Endodermal cell (in vitro differentiated cells): Measurements from ENCODE around the gene RASGEF1C. TPM values are rescaled to one million over a fixed set of nuclear protein-coding genes. Genes with fewer than 3 reads are reported as not detected.

Source experiments
- DNase-seq: peaks from one replicate; pipeline ENCODE4 v3.0.0-alpha.2; 2017
- H3K27ac ChIP-seq: 2 replicates; pipeline ENCODE4 v1.5.1; 2013; ENCODE audit warnings: mild to moderate bottlenecking, low read depth, low read length, moderate library complexity
- H3K27me3 ChIP-seq: 2 replicates; pipeline ENCODE4 v1.6.1; 2013; ENCODE audit warnings: mild to moderate bottlenecking, low read length, moderate library complexity; ENCODE audit not compliant: insufficient read depth, control insufficient read depth, poor library complexity, severe bottlenecking
- H3K36me3 ChIP-seq: 2 replicates; pipeline ENCODE4 v1.7.0; 2013; ENCODE audit warnings: mild to moderate bottlenecking, low read length, moderate library complexity; ENCODE audit not compliant: control insufficient read depth, insufficient read depth
- H3K4me1 ChIP-seq: one replicate; pipeline ENCODE4 v1.7.0; 2013; ENCODE audit warnings: low read length; ENCODE audit not compliant: control insufficient read depth, insufficient read depth
- H3K4me3 ChIP-seq: 2 replicates; pipeline ENCODE4 v1.5.1; 2013; ENCODE audit warnings: mild to moderate bottlenecking, low read length, moderate library complexity
- H3K9ac ChIP-seq: 2 replicates; pipeline ENCODE4 v1.6.1; 2013; ENCODE audit warnings: mild to moderate bottlenecking, low read length, moderate library complexity; ENCODE audit not compliant: poor library complexity, severe bottlenecking; ENCODE audit errors: extremely low read depth
- H3K9me3 ChIP-seq: 2 replicates; pipeline ENCODE4 v1.6.1; 2013; ENCODE audit warnings: mild to moderate bottlenecking, low read length, moderate library complexity; ENCODE audit not compliant: control insufficient read depth
- H3K27ac Mint-ChIP-seq: 2 replicates; pipeline ENCODE4 v1.8.0; 2020; ENCODE audit warnings: mixed read lengths
- H3K27me3 Mint-ChIP-seq: 2 replicates; pipeline ENCODE4 v1.8.0; 2021; ENCODE audit warnings: mild to moderate bottlenecking, mixed read lengths; ENCODE audit not compliant: insufficient read depth
- H3K36me3 Mint-ChIP-seq: 2 replicates; pipeline ENCODE4 v1.8.0; 2020; ENCODE audit warnings: low read depth, mixed read lengths
- H3K4me1 Mint-ChIP-seq: 2 replicates; pipeline ENCODE4 v1.8.0; 2020; ENCODE audit warnings: mixed read lengths
- H3K4me3 Mint-ChIP-seq: 2 replicates; pipeline ENCODE4 v1.8.0; 2020; ENCODE audit warnings: mild to moderate bottlenecking, moderate library complexity, mixed read lengths
- H3K9me3 Mint-ChIP-seq: 2 replicates; pipeline ENCODE4 v1.8.0; 2020; ENCODE audit warnings: mild to moderate bottlenecking, mixed read lengths
- WGBS, 2 experiments: methylation state at CpG; one replicate each; pipeline versions ENCODE4 v1.1.5 to v1.1.7; 2013; ENCODE audit warnings: missing lambda C conversion rate in 2 of 2, mixed read lengths in 1 of 2; ENCODE audit not compliant: insufficient coverage in 1 of 2, insufficient read length in 1 of 2; 5-methylcytosine and 5-hydroxymethylcytosine counted together
- total RNA-seq, 2 donors: library from RNA; stranded (reverse); fragmentation: NEBNext Ultra II Directional in 1 of 2; extraction: Animal tissue kit (Norgen Biotek cat#: 25700) in 1 of 2; gene quantifications; 2 replicates in 1 of 2; 3 replicates in 1 of 2; pipeline ENCODE4 v1.2.1, GENCODE V29; 2021
- TF ChIP-seq, protein P1 (sequence below): fragments of 200-600 bp; sonication (generic); conservative IDR thresholded peaks from 2 replicates; pipeline ENCODE4 v1.5.0; 2021; ENCODE audit warnings: antibody characterized with exemption, mild to moderate bottlenecking

The RASGEF1C gene
- total RNA-seq, 2 donors from 2014 or later: 0.62 to 0.75 TPM

DNA sequence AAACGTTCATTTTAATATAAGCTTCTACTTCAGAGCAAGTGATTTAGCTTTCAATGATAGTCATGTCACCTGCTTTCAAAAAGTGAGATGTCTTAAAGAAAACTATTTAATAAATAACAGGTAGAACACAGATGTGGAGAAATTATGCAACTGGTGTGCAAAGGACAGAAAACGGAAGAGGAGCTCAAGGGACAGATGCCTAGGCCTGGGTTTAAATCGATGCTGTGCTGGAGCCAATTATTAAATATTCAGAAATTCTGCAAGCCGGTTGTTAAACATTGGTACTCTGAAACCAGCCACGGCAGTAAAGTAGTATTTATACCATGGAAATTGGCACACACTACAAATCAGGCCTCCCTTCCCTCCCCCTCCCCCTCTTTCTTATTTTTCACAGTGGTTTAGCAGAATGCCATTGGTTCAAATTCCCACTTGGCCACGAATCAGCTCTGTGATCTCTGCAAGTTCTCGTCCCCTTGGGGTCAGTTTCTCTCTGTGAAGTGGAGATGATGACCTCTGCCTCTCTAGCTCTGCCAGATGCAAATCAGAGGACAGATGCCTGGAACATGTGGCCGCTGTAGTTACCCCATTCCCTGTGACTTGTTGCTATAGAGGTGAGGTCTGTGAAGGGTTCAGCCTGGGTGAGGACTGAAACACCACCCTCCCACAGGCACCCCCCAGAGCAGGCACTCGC is 131.3 kb downstream of the RASGEF1C start:
- Histone ChIP-seq H3K9ac (no peak overlapping the region), H3K4me3 (no peak overlapping the region), H3K9me3 (peaks cover 3% of the 10 kb centered on the region), H3K27ac (no peak overlapping the region), H3K4me1 (no peaks in the 10 kb centered on the region), H3K27me3 (peaks cover 3% of the 10 kb centered on the region), H3K36me3 (no peaks in the 10 kb centered on the region)
- DNase-seq: no peak
- Mint-ChIP-seq H3K36me3 (no peaks in the 10 kb centered on the region), H3K27me3 (peaks cover 37% of the 10 kb centered on the region), H3K27ac (no peak overlapping the region), H3K4me1 (peaks cover 3% of the 10 kb centered on the region), H3K9me3 (peaks cover 32% of the 10 kb centered on the region), H3K4me3 (no peak overlapping the region)
- TF ChIP-seq, protein P1, sequence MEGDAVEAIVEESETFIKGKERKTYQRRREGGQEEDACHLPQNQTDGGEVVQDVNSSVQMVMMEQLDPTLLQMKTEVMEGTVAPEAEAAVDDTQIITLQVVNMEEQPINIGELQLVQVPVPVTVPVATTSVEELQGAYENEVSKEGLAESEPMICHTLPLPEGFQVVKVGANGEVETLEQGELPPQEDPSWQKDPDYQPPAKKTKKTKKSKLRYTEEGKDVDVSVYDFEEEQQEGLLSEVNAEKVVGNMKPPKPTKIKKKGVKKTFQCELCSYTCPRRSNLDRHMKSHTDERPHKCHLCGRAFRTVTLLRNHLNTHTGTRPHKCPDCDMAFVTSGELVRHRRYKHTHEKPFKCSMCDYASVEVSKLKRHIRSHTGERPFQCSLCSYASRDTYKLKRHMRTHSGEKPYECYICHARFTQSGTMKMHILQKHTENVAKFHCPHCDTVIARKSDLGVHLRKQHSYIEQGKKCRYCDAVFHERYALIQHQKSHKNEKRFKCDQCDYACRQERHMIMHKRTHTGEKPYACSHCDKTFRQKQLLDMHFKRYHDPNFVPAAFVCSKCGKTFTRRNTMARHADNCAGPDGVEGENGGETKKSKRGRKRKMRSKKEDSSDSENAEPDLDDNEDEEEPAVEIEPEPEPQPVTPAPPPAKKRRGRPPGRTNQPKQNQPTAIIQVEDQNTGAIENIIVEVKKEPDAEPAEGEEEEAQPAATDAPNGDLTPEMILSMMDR: no peak
- WGBS, 2 experiments: 92 to 95% methylated on average over 6 to 9 of the region's 9 CpGs

DNA sequence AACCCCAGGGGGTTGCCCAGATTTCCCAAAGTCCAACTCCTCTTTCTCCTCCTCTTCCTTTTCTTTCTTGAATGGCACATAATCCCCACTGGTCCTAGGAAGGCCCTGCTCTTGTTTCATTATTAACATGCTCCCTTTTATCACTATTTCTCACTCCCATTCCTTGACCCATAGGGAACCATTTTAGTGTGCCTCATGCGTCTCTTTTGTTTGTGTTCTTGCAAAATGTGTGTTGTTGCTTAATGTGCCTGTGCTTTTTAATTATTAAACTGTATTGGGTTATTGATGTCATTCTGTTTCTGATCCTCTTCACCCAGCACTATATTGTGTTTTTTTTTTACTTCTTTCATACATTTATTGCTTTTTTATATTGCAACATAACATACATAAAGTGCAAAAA is 133.3 kb downstream of the RASGEF1C start:
- no peak for DNase-seq
- H3K4me1 Mint-ChIP-seq: no peaks in the 10 kb centered on the region
- whole genome bisulfite sequencing, 2 experiments: 100% methylated on average over 1 of the region's 1 CpG; no CpG with 5 or more reads in 1 of the 2 experiments
- H3K9me3 Mint-ChIP-seq: peaks cover 36% of the 10 kb centered on the region
- peaks cover 43% of the 10 kb centered on the region for H3K27me3 Mint-ChIP-seq
- no peak overlapping the region for H3K9ac ChIP-seq
- no peak overlapping the region for H3K27ac ChIP-seq
- H3K4me3 Mint-ChIP-seq: no peak overlapping the region
- H3K36me3 ChIP-seq: no peaks in the 10 kb centered on the region
- TF ChIP-seq, protein P1: no peak
- no peaks in the 10 kb centered on the region for H3K4me1 ChIP-seq
- peaks cover 3% of the 10 kb centered on the region for H3K36me3 Mint-ChIP-seq
- peaks cover 9% of the 10 kb centered on the region for H3K9me3 ChIP-seq
- H3K27me3 ChIP-seq: peaks cover 8% of the 10 kb centered on the region
- no peak overlapping the region for H3K4me3 ChIP-seq
- no peak overlapping the region for H3K27ac Mint-ChIP-seq

DNA sequence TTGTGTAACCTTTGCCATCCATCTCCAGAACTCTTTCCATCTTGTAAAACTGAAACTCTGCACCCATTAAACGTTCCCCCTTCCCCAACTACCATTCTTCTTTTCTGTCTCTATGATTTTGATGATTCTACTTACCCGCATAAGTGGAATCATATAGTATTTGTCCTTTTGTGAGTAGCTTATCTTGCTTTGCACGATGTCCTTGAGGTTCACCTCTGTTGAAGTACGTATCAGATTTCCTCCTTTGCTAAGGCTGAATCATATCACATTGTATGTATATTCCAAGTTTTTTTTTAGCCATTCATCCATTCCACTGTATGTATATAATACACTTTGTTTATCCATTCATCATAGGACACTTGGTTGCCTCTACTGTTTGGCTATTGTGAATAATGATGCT is 134.5 kb downstream of the RASGEF1C start:
- Mint-ChIP-seq H3K9me3 (peaks cover 31% of the 10 kb centered on the region), H3K4me3 (no peak overlapping the region)
- no peak overlapping the region for H3K9ac ChIP-seq

More for the DNA sequence above, 134.5 kb downstream of the RASGEF1C start:
- no peak overlapping the region for H3K27ac Mint-ChIP-seq
- Histone ChIP-seq H3K27ac (no peak overlapping the region), H3K4me1 (no peaks in the 10 kb centered on the region), H3K27me3 (peaks cover 8% of the 10 kb centered on the region), H3K4me3 (no peak overlapping the region), H3K9me3 (peaks cover 9% of the 10 kb centered on the region), H3K36me3 (no peaks in the 10 kb centered on the region)
- no peak for DNase-seq
- TF ChIP-seq, protein P1: no peak
- H3K36me3 Mint-ChIP-seq: peaks cover 3% of the 10 kb centered on the region
- H3K27me3 Mint-ChIP-seq: peaks cover 35% of the 10 kb centered on the region
- H3K4me1 Mint-ChIP-seq: peaks cover 9% of the 10 kb centered on the region
- WGBS, 2 experiments: 86 to 100% methylated on average over 1 to 4 of the region's 4 CpGs
